DOHH2 (cell line): ENCODE measurements around the gene CEMIP.

ENCODE experiments used
- CTCF ChIP-seq: fragments of 200-600 bp; sonication (generic); IDR thresholded peaks from one replicate; pipeline ENCODE4 v1.5.1; 2014; ENCODE audit warnings: antibody characterized with exemption, mild to moderate bottlenecking, low read depth, low read length; ENCODE audit not compliant: poor library complexity, severe bottlenecking
- EZH2phosphoT487 ChIP-seq: fragments of 200-600 bp; sonication (generic); IDR thresholded peaks from 2 replicates; pipeline ENCODE4 v1.6.1; 2017; ENCODE audit warnings: borderline replicate concordance, mild to moderate bottlenecking, antibody characterized with exemption, low read length, moderate library complexity, mixed read lengths

- TF ChIP-seq CTCF (no peak), EZH2phosphoT487 (no peak)
Observed at GRCh38 chr15:80906159-80906766, 127.1 kb downstream of the CEMIP start.
